ENCODE data around the gene CATSPER1.

DNA sequence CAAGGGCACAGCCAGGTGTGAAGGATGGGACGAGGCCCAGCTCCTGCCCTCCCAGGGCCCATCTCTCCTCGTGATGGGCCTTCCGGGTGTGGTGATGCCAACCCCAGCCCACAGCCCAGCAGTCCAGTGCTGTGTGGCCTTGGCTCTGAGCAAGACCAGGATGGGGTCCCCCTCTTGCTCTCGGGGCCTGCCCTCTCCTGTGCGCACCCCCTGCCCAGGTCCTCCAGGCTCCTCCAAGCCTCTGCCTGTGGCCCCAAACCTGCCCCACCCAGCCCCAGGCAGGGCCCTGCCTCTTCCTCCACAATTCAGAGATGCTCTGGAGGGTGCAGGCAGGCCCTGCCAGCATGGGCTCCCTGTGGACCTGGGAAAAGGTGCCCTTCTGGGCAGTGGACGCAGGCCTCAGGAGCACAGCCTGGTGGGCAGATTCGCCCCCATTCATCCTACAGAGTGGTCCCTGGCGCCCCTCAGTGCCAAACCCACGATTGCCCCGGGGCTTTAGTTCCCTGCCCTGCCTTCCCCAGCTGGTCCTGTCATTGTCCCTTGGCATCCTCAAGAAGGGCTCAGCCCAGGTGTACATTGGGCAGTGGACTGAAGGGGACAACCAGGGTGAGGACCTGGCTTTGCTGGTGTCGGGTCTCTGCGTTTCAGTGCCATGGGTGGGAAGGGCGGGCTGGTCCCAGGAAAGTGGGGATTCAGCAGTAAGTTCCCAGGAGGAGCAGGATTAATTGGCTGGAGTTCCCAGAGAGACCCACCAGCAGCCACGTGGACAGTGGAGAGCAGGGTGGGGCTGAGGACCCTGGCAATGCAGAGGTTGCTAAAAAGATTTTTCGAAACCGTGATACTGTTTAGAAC lies 44.1 kb downstream of the CATSPER1 start:
- TF ChIP-seq, protein P1, sequence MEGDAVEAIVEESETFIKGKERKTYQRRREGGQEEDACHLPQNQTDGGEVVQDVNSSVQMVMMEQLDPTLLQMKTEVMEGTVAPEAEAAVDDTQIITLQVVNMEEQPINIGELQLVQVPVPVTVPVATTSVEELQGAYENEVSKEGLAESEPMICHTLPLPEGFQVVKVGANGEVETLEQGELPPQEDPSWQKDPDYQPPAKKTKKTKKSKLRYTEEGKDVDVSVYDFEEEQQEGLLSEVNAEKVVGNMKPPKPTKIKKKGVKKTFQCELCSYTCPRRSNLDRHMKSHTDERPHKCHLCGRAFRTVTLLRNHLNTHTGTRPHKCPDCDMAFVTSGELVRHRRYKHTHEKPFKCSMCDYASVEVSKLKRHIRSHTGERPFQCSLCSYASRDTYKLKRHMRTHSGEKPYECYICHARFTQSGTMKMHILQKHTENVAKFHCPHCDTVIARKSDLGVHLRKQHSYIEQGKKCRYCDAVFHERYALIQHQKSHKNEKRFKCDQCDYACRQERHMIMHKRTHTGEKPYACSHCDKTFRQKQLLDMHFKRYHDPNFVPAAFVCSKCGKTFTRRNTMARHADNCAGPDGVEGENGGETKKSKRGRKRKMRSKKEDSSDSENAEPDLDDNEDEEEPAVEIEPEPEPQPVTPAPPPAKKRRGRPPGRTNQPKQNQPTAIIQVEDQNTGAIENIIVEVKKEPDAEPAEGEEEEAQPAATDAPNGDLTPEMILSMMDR (IDR thresholded peaks at IDR 0.05), result no peak
- TF ChIP-seq POLR2A (IDR thresholded peaks at IDR 0.05), result no peak

Data from adrenal gland (tissue), 5 donors.